Activated CD8-positive, alpha-beta memory T cell treated with anti-CD3 and anti-CD28 coated beads, Interleukin-2, amount 50 U/mL, for 4 hours (primary cell): ENCODE results near the gene KCNJ12.
"Not testable (repeated sequence)": the region's sequence is repeated elsewhere in the genome, so short reads cannot be mapped to it uniquely, and the experiment has no call there.

Experiments used
- DNase-seq: peaks from one replicate; pipeline ENCODE4 v3.0.0-alpha.2; 2020

KCNJ12 gene

DNA sequence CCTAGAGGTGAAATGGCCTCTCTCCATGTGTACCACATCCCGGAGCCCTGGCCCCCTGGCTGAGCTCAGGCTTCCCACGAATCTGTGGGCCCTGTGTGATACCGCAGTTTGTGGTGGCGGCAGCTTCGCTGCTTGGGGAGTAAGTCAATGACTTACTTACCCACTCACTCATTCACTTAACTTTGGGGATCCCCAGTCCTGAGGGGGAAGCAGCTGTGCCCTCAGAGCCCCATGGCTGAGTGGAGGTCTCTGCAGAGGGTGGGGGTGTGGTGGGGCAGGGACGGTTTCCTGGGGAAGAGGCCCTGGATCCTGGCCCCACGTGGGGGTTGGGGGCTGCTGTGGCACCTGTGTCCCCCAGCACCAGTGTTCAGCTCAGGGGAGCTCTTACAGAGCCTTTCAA, 13.2 kb downstream of the KCNJ12 start:
- no peak for DNase-seq

DNA sequence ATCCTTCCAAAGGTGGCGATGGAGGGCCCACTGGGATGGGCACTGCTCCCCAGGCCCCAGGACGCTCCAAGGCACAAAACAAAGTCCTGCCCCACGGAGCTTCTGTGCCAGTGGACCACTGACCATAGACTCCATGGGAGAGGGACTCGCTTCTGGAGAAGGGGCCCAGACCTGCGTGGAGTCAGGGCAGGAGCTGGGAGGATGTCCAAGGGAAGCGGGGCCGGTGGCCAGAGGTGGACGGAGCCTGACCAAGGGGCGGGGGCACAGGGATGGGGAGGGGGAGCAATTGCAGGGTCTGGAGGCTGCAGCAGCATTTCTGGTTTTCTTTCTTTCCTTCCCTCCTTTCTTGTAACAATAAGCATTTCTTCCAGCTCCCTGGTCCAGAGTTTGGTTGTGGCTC, 14.1 kb downstream of the KCNJ12 start:
- DNase-seq: no peak

DNA sequence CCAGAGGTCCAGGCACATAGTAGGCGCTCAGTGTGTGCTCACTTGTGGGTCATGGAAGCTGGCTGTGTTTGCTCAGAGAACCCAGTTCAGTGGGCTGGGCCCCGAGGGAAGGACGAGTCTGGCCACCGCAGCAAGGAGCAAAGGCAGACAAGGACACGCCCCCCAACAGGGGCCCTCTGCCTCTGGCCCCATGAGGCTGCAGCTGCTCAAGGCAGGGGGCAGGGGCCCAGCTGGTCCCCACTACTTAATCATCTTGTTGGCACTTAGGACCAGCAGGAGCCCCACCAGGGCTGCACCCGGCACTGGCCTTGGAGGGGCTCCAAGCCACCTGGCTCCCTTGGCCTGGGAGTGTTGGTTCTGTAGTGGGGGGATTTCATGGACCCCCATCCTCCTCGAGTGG, 16.1 kb downstream of the KCNJ12 start:
- no peak for DNase-seq

DNA sequence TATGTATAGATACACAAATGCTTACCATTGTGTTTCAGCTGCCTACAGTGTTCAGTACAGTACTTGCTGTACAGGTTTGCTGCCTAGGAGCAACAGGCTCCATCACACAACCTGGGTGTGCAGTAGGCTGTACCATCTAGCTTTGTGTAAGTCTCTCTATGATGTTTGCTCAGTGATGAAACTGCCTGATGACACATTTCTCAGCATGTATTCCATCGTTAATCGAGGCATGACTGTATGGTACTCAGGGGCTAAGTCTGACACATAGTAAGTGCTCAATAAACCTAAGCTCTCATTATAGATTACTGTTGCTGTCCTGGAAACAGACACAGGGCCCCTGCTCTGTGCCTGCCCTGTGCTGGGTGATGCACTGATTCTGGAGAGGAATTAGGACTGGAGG, 18.1 kb downstream of the KCNJ12 start:
- DNase-seq: no peak

DNA sequence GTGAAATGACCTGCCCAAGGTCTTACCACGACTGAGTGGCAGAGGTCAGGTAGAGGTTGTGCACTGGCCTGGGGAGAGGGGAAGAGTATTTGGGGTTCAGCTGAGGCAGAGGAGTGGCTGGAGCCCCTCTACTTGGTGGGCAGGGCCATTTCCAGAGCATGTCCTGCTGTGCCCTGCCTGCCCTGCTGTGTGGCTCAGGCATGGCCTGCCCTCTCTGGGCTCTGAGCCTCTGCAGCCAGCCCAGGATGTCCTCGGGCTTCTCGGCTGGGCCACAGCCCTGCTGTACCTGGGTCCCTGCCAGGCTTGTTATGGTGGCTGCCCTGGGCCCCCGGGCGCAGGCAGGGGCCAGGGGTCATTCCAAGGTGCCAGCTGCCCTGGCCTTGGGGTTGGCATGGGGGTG, 19.6 kb downstream of the KCNJ12 start:
- DNase-seq: no peak

DNA sequence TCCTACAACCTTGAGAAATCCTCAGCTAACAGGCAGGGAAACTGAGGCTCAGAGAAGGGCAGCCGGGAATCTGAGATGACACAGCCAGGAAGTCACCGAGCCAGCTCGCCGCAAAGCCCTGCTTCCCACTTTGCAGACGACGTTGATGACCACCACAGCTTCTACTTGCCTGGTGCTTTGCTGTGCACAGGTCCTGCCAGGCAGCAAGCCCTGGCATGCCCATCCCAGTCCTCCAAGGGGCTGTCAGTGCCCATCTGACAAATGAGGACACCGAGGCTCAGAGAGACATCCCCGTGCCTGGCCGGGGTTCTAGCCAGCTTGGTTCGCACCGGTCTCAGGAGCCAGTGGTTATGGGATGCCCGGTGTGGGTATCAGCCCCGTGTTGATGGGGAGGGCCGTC, 20.1 kb downstream of the KCNJ12 start:
- DNase-seq: no peak

DNA sequence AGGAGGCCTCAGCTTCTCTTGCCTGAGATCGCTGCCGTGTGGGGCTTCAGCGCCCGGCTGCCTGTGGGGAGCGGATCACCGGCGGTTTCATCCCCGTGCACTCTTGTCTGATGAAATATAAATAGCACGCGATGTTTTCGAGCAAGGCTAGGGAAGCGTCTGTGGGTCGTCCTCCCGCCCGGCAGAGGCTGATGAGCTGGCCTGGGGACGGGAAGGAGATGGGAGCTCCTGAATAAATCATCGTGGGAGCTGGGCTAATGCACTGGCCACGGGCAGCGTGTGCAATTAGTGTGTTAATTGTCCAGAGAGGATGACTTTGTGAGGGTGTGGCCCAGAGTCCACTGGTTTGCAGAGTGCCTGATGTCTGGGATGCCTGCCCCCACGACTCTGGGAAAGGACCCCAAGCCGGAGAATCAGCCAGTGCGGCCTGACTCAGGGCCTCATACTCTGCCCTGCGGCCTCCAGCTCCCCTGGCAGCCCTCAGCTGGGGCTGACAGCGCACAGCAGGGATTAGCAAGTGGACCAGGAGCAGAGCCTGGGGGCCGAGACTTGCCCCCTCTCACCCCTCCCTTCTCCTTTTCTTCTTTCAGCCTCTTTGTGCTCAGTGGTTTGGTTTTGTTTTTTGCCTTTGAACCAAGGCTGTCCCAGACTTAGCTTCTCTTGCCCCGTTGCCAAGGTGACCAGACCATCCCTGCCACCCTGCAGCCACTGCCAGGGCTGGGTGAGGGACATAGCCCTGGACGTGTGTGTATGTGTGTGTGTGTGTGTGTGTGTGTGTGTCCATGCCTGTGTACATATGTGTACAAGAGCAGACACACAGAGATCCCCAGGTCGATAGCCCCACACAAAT, 21.4 kb downstream of the KCNJ12 start:
- DNase-seq: no peak

DNA sequence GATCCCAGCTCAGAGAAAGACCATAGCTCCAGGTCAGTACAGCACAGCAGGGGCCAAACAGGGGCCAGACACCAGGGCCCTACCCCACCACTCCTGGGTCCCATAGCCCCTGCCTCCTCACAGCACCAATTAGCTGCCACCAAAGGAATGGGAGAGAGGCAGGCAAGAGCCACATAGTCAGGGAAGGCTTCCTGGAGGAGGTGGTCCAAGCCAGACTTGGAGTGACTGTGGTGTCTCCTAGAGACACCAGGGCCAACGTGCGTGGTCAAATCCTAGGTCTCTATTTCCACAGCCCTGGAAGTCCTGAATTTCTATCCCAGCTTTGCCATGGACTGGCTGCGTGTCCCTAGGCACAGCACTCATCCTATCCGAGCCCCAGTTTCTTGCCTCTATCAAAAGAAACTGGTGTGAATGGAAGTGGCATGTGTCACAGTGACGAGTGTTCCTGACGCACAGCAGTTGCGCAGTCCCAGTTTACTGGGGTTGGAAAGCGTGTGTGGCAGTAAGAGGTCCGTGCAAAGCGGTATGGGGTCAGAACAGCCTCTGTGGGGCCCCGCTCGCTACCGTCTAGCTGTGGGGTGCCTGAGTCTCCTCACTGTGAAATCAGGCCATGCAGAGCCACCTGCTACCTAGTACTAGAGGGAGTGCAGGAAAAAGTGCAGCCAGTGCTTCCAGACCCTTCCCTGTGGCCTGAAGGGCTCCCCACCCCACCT, 23.5 kb downstream of the KCNJ12 start:
- DNase-seq: no peak

DNA sequence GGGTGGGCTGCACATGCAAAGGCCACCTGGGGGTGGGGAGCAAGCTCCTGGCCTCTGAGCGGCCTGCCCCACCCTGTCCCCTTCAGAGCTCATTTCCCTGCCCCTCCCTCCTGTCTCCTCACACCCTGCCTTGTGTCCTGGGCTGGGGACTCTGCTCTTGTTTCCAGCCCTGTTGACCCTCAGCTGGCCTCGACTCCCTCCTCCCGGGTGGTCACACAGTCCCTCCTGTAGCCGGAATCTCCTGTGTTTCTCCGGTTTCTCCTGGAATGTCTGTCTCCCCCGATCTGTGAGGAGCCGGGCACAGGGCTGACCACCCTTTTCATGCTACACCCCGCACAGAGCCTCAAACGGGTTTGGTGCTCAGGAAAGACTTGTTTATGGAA, 24.0 kb downstream of the KCNJ12 start:
- DNase-seq: not testable (repeated sequence)

DNA sequence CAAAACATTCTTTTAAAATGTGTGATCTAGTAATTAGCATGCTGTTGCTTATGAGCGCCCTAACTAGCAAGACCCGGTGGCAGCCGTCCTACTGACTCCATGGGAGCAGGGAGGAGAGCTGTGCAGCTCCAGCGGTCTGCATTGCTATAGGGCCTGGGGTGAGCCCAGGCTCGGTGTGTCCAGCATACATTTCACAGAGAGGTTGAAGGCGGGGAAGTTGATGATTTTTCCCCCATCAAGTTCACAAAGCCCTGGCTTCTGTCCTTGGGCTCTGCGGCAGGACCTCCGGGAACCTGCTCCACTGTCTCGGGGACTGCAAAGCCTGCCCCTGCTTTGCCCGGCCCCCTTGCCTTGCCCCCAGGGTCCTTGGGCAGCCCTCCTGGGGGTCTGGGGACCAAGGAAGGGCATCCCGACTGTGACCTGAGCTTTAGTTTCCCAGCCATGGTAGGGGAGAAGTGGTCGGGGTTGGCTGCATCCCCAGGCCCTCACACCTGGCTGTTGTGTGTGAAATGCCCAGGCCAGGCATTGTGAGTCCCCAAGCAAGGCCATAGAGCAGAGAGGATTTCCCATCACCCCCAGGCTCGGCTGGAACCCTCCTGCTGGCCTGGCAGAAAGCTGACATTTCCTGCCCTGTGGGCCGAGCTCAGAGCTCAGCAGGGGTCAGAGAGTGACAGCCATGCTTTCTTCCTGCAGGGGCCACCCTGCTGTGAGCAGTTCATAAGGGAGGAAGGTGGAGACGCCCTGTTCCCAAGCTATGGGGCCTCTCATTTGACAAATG, 24.8 kb downstream of the KCNJ12 start:
- DNase-seq: no peak

DNA sequence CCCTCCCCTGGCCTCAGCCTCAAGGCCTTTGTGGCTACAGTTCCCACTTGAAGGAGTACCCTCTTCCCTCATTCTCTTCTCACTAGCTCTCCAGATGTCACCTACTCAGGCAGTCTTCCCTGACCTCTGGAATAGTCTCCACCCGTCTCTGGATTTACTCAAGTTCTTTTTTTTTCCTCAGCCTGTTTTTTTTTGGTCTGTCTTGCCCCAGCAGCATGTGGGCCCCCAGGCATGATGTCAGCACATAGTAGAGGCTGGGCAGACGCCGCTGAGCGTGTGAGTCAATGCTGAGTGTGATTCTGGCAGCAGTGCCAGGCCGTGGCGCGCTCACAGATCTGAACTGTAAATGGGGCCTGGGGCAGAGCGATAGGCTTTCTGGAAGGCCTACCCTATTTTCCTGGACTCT, 26.0 kb downstream of the KCNJ12 start:
- not testable (repeated sequence) for DNase-seq

DNA sequence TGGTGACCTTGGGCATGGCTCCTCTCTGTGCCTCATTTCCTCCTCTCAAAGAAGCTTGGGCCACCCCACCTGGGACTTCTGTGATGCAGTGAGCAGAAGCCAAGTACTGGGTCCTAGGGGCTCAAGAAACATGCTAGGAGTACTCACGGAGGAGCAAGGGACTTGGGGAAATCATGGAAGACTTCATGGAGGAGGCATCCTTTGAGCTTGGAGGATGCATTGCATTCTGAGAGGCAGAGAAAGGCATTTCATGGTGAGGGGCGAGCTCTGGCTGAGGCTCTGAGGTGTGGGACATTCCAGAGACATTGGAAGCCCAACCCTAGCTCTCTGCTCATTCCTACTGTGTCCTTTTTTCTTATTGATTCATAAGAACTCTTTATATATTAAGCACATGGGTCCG, 26.8 kb downstream of the KCNJ12 start:
- not testable (repeated sequence) for DNase-seq

DNA sequence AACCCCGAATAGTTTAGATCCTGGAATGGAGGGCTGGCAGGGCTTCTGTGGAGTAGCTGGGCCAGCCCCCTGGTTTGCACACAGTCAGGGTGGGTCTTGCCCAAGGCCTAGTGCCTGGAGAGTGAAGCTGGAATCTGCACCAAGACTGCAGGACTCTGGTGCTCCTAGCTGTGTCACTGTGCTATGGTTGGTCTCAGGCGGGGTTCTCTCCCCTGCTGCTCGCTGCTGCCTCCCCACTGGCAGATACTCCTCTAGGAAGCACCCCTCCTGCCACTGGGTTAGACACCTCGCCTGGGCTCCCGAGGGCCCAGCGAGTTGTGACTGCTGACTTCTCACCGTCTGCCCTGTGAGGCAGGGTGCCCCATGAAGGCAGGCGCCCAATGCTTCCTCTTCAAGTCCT, 27.9 kb downstream of the KCNJ12 start:
- DNase-seq: not testable (repeated sequence)

DNA sequence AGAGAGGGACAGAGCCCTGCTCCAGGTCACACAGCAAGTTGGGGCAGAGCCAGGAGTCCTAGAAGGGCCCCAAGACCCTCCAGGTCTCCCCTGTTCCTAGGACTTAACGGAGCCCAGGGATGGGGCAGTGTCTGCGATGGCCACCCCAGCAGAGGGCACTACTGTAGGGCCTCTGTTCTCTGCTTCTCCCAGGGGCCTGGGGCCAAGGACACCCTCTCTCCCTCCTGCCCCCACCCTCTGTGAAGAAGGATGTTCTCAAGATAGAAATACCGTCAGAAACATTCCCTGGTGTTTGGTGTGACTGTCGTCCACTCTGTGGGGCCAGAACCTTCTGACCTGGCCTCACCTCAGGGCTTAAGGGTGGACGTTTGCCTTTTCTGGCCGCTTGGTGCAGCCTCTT, 28.4 kb downstream of the KCNJ12 start:
- not testable (repeated sequence) for DNase-seq

DNA sequence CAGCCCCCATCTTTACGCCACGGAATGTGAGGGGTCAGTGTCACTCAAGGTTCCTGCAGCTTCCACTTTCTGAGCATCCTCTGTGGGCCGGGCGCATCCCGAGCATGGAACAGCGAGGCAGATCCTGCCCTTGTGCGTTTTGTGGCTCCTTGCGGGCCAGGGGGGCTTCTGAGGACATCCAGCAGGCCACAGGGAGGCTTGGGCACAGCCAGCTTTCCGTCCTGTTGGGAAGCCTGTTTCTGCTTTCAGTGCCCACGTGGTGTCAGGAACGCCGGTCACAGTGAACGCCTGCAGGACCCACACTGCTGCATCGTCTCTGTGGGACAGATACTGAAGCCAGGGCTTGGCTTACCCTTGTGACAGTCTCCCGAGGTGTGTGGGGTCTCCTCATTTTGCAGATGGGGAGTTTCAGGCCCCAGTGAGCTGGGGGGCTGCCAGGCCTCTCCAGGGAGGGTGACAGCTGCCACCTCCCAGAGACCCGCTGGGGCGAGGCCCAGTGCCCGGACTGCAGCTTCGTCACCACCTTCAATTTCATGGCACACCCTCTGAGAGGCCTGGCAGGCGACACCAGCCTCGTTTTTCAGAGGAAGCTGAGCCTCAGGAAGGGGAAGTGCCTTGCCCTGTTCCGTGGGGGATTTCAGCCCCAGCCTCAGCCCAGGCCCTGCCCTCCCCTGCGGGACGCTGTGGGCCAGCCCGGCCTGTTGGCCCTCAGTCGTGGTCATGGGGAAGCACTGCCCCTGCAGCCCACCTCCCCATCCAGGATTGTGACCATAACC, 29.0 kb downstream of the KCNJ12 start:
- not testable (repeated sequence) for DNase-seq

DNA sequence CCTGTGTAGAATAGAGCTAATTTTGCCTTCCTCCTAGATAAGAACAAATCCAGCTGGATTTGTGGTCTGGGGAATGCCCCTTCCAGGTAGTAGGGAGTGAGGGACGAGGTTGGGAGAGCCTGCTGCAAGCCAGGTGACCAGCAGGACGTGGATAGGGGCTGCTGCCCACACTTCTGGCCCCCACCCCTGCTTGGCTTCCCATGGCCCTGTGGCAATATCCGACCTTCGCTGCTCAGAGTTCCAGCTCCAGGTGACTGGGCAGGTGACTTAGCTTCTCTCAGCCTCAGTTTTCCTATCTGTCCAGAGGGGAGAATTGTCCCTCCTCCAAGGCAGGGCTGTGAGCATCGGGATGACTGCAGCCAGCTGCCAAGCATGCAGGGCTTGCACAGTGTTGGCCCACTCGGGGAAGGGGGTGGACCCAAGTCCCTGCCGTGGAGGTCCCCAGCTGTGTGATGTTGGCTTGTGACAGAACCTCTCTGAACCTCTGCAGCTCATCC, 29.8 kb downstream of the KCNJ12 start:
- DNase-seq: not testable (repeated sequence)

DNA sequence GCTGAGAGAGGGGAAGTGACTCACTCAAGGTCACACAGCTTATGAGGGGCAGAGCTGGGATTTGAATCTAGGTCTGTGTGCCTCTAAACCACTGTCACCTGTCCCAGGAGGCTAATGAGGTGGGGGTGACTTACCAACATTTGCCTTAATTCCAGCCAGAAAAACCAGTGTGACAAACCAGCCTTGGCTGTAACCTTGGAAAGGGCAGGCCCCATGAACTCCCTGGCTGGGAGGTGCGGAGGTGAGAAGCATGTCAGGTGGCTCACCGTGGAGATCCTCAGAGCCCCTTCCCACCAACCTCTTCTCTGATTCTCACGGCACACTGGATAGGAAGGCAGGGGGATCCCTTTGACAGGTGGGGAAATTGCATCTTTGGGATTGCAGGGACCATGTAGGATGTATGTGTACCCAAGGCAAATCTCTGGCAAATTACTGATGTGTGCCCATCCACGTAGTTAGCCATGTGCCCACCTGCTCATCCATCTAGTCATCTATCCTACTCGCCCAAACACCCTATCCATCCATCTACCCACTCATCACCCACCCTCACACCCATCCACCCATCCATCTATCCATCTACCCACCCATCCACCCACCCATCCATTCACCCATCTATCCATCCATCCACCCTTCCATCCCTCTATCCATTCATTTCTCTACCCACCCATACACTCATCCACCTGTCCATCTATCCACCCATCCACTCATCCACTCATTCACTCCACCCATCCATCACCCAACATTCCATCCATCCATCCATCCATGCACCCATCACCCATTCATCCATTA, 30.7 kb downstream of the KCNJ12 start:
- not testable (repeated sequence) for DNase-seq

DNA sequence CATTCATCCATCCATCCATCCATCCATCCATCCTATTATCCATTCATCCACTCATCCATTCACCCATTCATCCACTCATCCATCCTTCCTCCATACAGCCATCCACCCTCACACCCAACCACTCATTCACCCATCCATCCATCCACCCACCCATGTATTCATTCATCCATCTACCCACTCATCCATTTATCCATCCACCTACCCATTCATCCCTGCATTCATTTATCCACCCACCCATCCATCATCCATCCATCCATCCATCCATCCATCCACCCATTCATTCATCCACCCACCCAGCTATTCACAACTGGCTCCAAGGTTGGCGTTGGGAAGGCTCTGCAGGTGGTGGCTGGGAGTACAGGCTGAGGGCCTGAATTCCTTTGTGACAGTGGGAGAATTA, 31.6 kb downstream of the KCNJ12 start:
- DNase-seq: not testable (repeated sequence)

DNA sequence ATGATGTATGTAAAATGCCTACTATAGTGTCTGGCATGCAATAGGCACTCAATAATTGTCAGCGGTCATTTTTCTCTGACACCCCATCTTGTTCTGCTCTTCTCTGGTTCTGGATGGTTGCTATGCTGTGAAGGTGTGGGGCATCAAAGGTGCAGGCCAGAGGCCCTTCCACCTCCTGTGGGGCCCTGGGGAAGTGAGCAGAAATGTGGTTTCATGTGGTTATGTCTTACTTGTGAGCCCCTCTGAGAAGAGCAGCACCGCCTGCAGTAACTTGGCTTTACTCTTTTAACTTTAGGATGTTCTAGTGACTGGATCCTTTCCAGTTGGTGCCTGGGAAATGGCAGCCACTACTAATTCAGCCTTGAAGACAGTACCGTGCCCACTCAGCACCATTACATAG, 32.1 kb downstream of the KCNJ12 start:
- DNase-seq: not testable (repeated sequence)

DNA sequence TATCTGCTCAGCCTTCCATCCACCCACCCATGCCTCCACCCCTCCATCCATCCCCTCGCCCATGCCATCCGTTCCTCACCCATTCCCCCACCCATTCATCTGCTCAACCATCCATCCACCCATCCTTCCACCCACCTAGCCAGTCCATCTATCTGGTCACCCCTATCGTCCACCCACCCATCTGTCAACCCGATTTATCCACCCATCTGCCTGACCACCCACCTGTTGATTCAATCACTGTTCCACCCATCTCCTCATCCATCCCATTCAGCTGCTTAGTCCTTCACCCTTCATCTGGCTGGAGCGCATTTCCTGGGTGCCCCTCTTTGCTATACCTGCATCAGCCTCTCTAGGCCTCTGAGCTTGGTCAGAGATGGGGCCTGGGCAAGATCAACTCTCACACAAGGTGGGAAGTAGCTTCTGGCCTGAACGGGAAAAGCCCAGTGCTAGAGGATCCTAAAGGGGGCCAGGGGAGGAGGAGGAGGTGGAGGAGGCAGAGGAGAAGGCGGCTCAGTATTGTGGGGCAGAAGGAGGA, 32.7 kb downstream of the KCNJ12 start:
- DNase-seq: not testable (repeated sequence)

DNA sequence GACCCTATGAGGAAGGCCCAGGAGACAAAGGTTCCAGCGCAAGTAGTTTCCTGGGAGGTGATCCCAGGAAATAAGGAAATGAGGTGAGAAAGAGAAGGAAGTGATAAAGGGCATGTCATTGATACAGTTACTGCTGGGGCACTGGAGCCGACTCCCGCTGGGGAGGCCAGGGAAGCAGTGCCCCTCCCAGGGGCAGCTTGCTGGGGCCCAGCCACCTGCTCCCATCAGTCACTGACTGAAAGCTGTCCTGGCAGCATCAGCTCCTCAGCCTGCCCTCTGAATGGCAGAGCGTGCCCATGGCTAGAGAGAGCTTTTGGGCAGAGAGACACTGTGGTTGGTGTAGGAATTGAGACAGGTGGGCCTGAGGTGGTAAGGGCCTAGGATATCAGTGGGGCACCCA, 33.2 kb downstream of the KCNJ12 start:
- not testable (repeated sequence) for DNase-seq
